ENCODE data around the gene P2RX7. TPM values are rescaled to one million over a fixed set of nuclear protein-coding genes. Genes with fewer than 3 reads are reported as not detected.

P2RX7 gene
- total RNA-seq, 1 donor from 2014 or later = 0.07 TPM

- Mint-ChIP-seq H3K4me1 (ENCODE audit: low read depth, unreplicated experiment) (peaks cover 11% of the 10 kb centered on the region), H3K27me3 (ENCODE audit: low read depth, unreplicated experiment) (no peaks in the 10 kb centered on the region), H3K27ac (ENCODE audit: unreplicated experiment) (no peak overlapping the region), H3K9me3 (ENCODE audit: unreplicated experiment) (peaks cover 3% of the 10 kb centered on the region), H3K36me3 (ENCODE audit: low read depth, unreplicated experiment) (no peaks in the 10 kb centered on the region), H3K4me3 (ENCODE audit: unreplicated experiment) (no peak overlapping the region)
- Histone ChIP-seq H4K20me1 (ENCODE audit: insufficient read depth, low read length) (no peaks in the 10 kb centered on the region), H3K4me1 (ENCODE audit: insufficient read depth, low read length) (peaks cover 19% of the 10 kb centered on the region), H3K9me3 (ENCODE audit: insufficient read depth, low read depth, low read length) (no peaks in the 10 kb centered on the region), H3K4me3 (ENCODE audit: insufficient read depth, low read depth, low read length) (no peak overlapping the region), H3K9ac (ENCODE audit: low read length) (no peak overlapping the region), H3K36me3 (ENCODE audit: insufficient read depth, low read length) (no peaks in the 10 kb centered on the region), H3K27ac (ENCODE audit: low read depth, low read length) (no peak overlapping the region), H3K4me2 (ENCODE audit: low read length) (no peak overlapping the region), H2AFZ (ENCODE audit: low read depth, low read length) (no peak overlapping the region), H3K27me3 (ENCODE audit: insufficient read depth, low read length) (peaks cover 28% of the 10 kb centered on the region), H3K79me2 (ENCODE audit: insufficient read depth, low read length) (no peaks in the 10 kb centered on the region)
- FAIRE-seq (no peak), DNase-seq (ENCODE audit: low read depth) (no peak)
- TF ChIP-seq EZH2 (IDR thresholded peaks at IDR 0.05; ENCODE audit: insufficient read depth, low read length) = no peak
- no peak for TF ChIP-seq CTCF (IDR thresholded peaks at IDR 0.05; ENCODE audit: insufficient read depth, low read depth, low read length)
Observed at GRCh38 chr12:121167951-121168350, 35.3 kb downstream of the P2RX7 start.

GRCh38 chr12:121170151-121170550, 37.5 kb downstream of the P2RX7 start:
- Mint-ChIP-seq H3K27me3 (ENCODE audit: low read depth, unreplicated experiment) (no peaks in the 10 kb centered on the region), H3K4me1 (ENCODE audit: low read depth, unreplicated experiment) (peaks cover 11% of the 10 kb centered on the region), H3K4me3 (ENCODE audit: unreplicated experiment) (no peak overlapping the region), H3K36me3 (ENCODE audit: low read depth, unreplicated experiment) (no peaks in the 10 kb centered on the region), H3K9me3 (ENCODE audit: unreplicated experiment) (peaks cover 2% of the 10 kb centered on the region), H3K27ac (ENCODE audit: unreplicated experiment) (no peak overlapping the region)
- H3K4me1 ChIP-seq (ENCODE audit: insufficient read depth, low read length) = peaks cover 17% of the 10 kb centered on the region
- no peak overlapping the region for H3K4me2 ChIP-seq (ENCODE audit: low read length)
- no peak overlapping the region for H3K9ac ChIP-seq (ENCODE audit: low read length)
- H3K4me3 ChIP-seq (ENCODE audit: insufficient read depth, low read depth, low read length) = no peak overlapping the region
- H2AFZ ChIP-seq (ENCODE audit: low read depth, low read length) = no peak overlapping the region
- no peak for TF ChIP-seq CTCF (IDR thresholded peaks at IDR 0.05; ENCODE audit: insufficient read depth, low read depth, low read length)
- TF ChIP-seq EZH2 (IDR thresholded peaks at IDR 0.05; ENCODE audit: insufficient read depth, low read length) = no peak
- DNase-seq (ENCODE audit: low read depth) = no peak
- peaks cover 24% of the 10 kb centered on the region for H3K27me3 ChIP-seq (ENCODE audit: insufficient read depth, low read length)
- no peaks in the 10 kb centered on the region for H3K79me2 ChIP-seq (ENCODE audit: insufficient read depth, low read length)
- no peak for FAIRE-seq
- no peak overlapping the region for H3K27ac ChIP-seq (ENCODE audit: low read depth, low read length)
- no peaks in the 10 kb centered on the region for H3K36me3 ChIP-seq (ENCODE audit: insufficient read depth, low read length)
- H3K9me3 ChIP-seq (ENCODE audit: insufficient read depth, low read depth, low read length) = no peaks in the 10 kb centered on the region
- H4K20me1 ChIP-seq (ENCODE audit: insufficient read depth, low read length) = no peaks in the 10 kb centered on the region

DNA sequence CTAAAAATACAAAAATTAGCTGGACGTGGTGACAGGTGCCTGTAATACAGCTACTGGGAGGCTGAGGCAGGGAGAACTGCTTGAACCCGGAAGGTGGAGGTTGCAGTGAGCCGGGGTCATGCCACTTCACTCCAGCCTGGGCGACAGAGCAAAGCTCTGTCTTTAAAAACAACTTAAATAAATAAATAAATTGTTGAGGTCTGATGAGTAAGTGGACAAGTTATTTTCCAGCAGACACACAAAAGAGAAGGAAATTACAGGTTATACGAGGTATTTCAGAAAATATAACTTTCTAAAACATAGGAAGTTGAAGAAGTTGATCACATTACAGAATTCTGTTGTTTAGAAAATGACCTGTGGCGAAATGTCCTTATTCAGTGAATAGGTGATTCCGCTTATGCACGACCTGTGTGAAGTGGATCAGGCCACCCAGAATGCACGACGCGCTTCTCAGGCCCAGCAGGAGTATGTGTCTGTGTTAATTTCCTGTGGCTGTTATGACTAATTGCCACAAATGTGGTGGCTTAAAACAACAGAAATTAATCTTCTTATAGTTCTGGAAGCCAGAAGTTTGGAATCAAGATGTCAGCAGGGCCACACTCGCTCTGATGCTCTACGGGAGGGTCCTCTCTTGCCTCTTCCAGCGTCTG, 38.1 kb downstream of the P2RX7 start:
- Histone ChIP-seq H3K27me3 (ENCODE audit: insufficient read depth, low read length) (peaks cover 24% of the 10 kb centered on the region), H4K20me1 (ENCODE audit: insufficient read depth, low read length) (no peaks in the 10 kb centered on the region), H3K4me2 (ENCODE audit: low read length) (peak overlapping the region; percentile 38), H3K4me1 (ENCODE audit: insufficient read depth, low read length) (peaks cover 11% of the 10 kb centered on the region), H3K9ac (ENCODE audit: low read length) (no peak overlapping the region), H3K79me2 (ENCODE audit: insufficient read depth, low read length) (no peaks in the 10 kb centered on the region), H3K36me3 (ENCODE audit: insufficient read depth, low read length) (no peaks in the 10 kb centered on the region), H3K27ac (ENCODE audit: low read depth, low read length) (no peak overlapping the region), H3K9me3 (ENCODE audit: insufficient read depth, low read depth, low read length) (no peaks in the 10 kb centered on the region), H3K4me3 (ENCODE audit: insufficient read depth, low read depth, low read length) (no peak overlapping the region), H2AFZ (ENCODE audit: low read depth, low read length) (no peak overlapping the region)
- Mint-ChIP-seq H3K27ac (ENCODE audit: unreplicated experiment) (peak overlapping the region; percentile 90), H3K9me3 (ENCODE audit: unreplicated experiment) (no peaks in the 10 kb centered on the region), H3K27me3 (ENCODE audit: low read depth, unreplicated experiment) (no peaks in the 10 kb centered on the region), H3K4me3 (ENCODE audit: unreplicated experiment) (no peak overlapping the region), H3K4me1 (ENCODE audit: low read depth, unreplicated experiment) (peaks cover 16% of the 10 kb centered on the region), H3K36me3 (ENCODE audit: low read depth, unreplicated experiment) (no peaks in the 10 kb centered on the region)
- TF ChIP-seq EZH2 (IDR thresholded peaks at IDR 0.05; ENCODE audit: insufficient read depth, low read length) = no peak
- TF ChIP-seq CTCF (IDR thresholded peaks at IDR 0.05; ENCODE audit: insufficient read depth, low read depth, low read length) = no peak
- FAIRE-seq = no peak
- DNase-seq (ENCODE audit: low read depth) = peak; percentile 71
